HCT116 (cell line): Measurements from ENCODE around the gene PRMT7.

Source experiments
- CEBPB ChIP-seq: IDR thresholded peaks from 2 replicates; pipeline ENCODE4 v1.6.1; 2012; ENCODE audit warnings: low read depth
- EGR1 ChIP-seq: IDR thresholded peaks from 2 replicates; pipeline ENCODE4 v1.6.1; 2012; ENCODE audit warnings: low read depth
- EZH2 ChIP-seq: fragments of 200-600 bp; sonication (generic); IDR thresholded peaks from 2 replicates; pipeline ENCODE4 v1.6.1; 2017; ENCODE audit warnings: antibody characterized with exemption, mixed run types
- EZH2phosphoT487 ChIP-seq: fragments of 200-600 bp; IDR thresholded peaks from 2 replicates; pipeline ENCODE4 v1.6.1; 2018; ENCODE audit warnings: antibody characterized with exemption, borderline replicate concordance
- FOSL1 ChIP-seq: IDR thresholded peaks from 2 replicates; pipeline ENCODE4 v1.6.1; 2012; ENCODE audit warnings: low read depth
- JUND ChIP-seq: IDR thresholded peaks from 2 replicates; pipeline ENCODE4 v1.6.1; 2012
- POLR2A ChIP-seq: IDR thresholded peaks from 2 replicates; pipeline ENCODE4 v1.7.0; 2011; ENCODE audit warnings: borderline replicate concordance; ENCODE audit not compliant: insufficient read depth, insufficient read length; ENCODE audit errors: extremely low read depth
- RAD21 ChIP-seq: IDR thresholded peaks from 2 replicates; pipeline ENCODE4 v1.6.1; 2012; ENCODE audit warnings: low read depth, mild to moderate bottlenecking
- SRF ChIP-seq: IDR thresholded peaks from 2 replicates; pipeline ENCODE4 v1.6.1; 2012; ENCODE audit warnings: low read depth
- TCF7L2 ChIP-seq: IDR thresholded peaks from 2 replicates; pipeline ENCODE4 v1.7.0; 2011; ENCODE audit warnings: borderline replicate concordance, inconsistent platforms; ENCODE audit not compliant: insufficient read depth, insufficient read length; ENCODE audit errors: extremely low read depth
- ZNF274 ChIP-seq: fragments of 200-500 bp; sonication (Bioruptor generic); IDR thresholded peaks from 2 replicates; pipeline ENCODE4 v1.6.1; 2014; ENCODE audit warnings: mild to moderate bottlenecking, low read depth, low read length, inconsistent platforms
- TF ChIP-seq, protein P1 (sequence below): IDR thresholded peaks from 2 replicates; pipeline ENCODE4 v1.6.1; 2011; ENCODE audit warnings: mild to moderate bottlenecking, low read length, moderate library complexity; ENCODE audit not compliant: insufficient replicate concordance; ENCODE audit errors: extremely low read depth
- TF ChIP-seq, protein P2 (sequence below), 3 experiments: fragments of 200-600 bp in 1 of 3; sonication (generic) in 1 of 3; IDR thresholded peaks in 2 of 3; conservative IDR thresholded peaks in 1 of 3; 2 replicates each; pipeline ENCODE4 v1.5.1; 2012 to 2017; ENCODE audit warnings: low read depth in 2 of 3, low read length in 2 of 3, antibody characterized with exemption in 1 of 3, borderline replicate concordance in 1 of 3, control low read depth in 1 of 3, mild to moderate bottlenecking in 1 of 3, mixed read lengths in 1 of 3, mixed run types in 1 of 3, moderate library complexity in 1 of 3; ENCODE audit not compliant: insufficient read depth in 1 of 3
- TF ChIP-seq, protein P3 (sequence below): IDR thresholded peaks from 2 replicates; pipeline ENCODE4 v1.6.1; 2012

DNA sequence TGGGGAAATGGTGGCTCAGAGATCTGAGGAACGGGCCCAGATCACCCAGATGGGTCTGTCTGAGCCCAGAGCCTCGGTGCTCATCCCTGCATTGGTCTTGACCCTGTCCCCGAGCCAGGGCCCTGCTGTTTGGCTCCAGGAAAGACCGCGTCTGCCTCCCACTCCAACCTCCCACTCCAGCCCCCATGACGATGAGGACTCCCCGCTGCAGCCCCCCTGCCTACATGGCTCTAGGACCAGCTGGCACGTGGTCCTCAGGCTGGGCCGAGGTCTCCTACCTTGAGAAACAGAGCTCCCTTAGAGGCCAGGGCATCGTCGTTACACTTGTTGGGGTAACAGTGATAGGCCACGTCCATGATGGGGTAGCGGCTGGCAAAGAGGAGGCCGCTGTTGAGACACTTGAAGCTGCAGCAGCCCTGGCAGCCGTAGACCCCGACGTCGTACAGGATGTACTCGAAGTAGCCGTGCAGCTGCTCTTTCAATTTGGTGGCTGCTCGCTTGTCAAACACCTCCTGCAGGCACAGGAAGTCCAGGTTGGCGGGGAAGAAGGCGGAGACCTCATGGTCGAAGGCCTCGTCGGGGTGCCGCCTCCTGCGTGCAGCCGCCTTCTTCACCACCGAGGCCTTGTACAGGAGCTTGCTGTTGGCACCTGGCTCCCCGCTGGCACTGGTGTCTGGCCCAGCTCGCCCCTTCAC, 59.9 kb downstream of the PRMT7 start:
- TF ChIP-seq, protein P1, sequence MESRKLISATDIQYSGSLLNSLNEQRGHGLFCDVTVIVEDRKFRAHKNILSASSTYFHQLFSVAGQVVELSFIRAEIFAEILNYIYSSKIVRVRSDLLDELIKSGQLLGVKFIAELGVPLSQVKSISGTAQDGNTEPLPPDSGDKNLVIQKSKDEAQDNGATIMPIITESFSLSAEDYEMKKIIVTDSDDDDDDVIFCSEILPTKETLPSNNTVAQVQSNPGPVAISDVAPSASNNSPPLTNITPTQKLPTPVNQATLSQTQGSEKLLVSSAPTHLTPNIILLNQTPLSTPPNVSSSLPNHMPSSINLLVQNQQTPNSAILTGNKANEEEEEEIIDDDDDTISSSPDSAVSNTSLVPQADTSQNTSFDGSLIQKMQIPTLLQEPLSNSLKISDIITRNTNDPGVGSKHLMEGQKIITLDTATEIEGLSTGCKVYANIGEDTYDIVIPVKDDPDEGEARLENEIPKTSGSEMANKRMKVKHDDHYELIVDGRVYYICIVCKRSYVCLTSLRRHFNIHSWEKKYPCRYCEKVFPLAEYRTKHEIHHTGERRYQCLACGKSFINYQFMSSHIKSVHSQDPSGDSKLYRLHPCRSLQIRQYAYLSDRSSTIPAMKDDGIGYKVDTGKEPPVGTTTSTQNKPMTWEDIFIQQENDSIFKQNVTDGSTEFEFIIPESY = no peak
- TF ChIP-seq RAD21 (no peak), FOSL1 (no peak), CEBPB (no peak), POLR2A (no peak), EGR1 (no peak), EZH2 (no peak), EZH2phosphoT487 (no peak), ZNF274 (no peak), TCF7L2 (no peak), SRF (no peak), JUND (no peak)
- TF ChIP-seq, protein P2, sequence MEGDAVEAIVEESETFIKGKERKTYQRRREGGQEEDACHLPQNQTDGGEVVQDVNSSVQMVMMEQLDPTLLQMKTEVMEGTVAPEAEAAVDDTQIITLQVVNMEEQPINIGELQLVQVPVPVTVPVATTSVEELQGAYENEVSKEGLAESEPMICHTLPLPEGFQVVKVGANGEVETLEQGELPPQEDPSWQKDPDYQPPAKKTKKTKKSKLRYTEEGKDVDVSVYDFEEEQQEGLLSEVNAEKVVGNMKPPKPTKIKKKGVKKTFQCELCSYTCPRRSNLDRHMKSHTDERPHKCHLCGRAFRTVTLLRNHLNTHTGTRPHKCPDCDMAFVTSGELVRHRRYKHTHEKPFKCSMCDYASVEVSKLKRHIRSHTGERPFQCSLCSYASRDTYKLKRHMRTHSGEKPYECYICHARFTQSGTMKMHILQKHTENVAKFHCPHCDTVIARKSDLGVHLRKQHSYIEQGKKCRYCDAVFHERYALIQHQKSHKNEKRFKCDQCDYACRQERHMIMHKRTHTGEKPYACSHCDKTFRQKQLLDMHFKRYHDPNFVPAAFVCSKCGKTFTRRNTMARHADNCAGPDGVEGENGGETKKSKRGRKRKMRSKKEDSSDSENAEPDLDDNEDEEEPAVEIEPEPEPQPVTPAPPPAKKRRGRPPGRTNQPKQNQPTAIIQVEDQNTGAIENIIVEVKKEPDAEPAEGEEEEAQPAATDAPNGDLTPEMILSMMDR (IDR thresholded peaks at IDR 0.05 in 2 of 3, conservative IDR thresholded peaks at IDR 0.05 in 1 of 3; ENCODE audit: borderline replicate concordance in 1 of 3, insufficient read depth in 1 of 3, low read depth in 2 of 3, low read length in 2 of 3) = no peak
- TF ChIP-seq, protein P3, sequence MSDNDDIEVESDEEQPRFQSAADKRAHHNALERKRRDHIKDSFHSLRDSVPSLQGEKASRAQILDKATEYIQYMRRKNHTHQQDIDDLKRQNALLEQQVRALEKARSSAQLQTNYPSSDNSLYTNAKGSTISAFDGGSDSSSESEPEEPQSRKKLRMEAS = no peak
